Uterus (tissue), 4 donors: Measurements from ENCODE around the gene PDAP1. TPM values are rescaled to one million over a fixed set of nuclear protein-coding genes. Genes with fewer than 3 reads are reported as not detected.

Source experiments
- DNase-seq, 2 donors: peaks; one replicate each; pipeline ENCODE4 v3.0.0-alpha.2; 2019 to 2020
- H3K27ac ChIP-seq, 2 donors: fragments of 200-600 bp; sonication (generic); 1 replicate in 1 of 2; 2 replicates in 1 of 2; pipeline ENCODE4 v1.5.1; 2016 to 2018
- H3K27me3 ChIP-seq, 2 donors: fragments of 200-600 bp; sonication (generic); one replicate each; pipeline ENCODE4 v1.5.1; 2018 to 2019; ENCODE audit warnings: control low read depth in 1 of 2
- H3K36me3 ChIP-seq, 2 donors: fragments of 200-600 bp; sonication (generic); one replicate each; pipeline ENCODE4 v1.5.1; 2019; ENCODE audit warnings: control low read depth in 1 of 2
- H3K4me1 ChIP-seq, 2 donors: fragments of 200-600 bp; sonication (generic); one replicate each; pipeline ENCODE4 v1.5.1; 2018 to 2019; ENCODE audit warnings: control low read depth in 1 of 2
- H3K4me3 ChIP-seq, 2 donors: fragments of 200-600 bp; sonication (generic); 1 replicate in 1 of 2; 2 replicates in 1 of 2; pipeline ENCODE4 v1.5.1; 2018 to 2019; ENCODE audit warnings: mild to moderate bottlenecking in 1 of 2
- H3K9me3 ChIP-seq, 2 donors: fragments of 200-600 bp; sonication (generic); one replicate each; pipeline ENCODE4 v1.5.1; 2019; ENCODE audit warnings: control low read depth in 1 of 2
- POLR2A ChIP-seq, 2 donors: fragments of 450-650 bp; IDR thresholded peaks; one replicate each; pipeline ENCODE4 v1.6.1; 2016; ENCODE audit warnings: antibody characterized with exemption in 2 of 2, mild to moderate bottlenecking in 1 of 2, moderate library complexity in 1 of 2
- intact Hi-C: fragments of 100-400 bp; cut with DNase I; formaldehyde crosslinking; loops from one replicate; pipeline ENCODE4 v1.15.1; 2023; ENCODE audit warnings: low total_unique reads
- total RNA-seq, 4 donors: library from RNA; depleted of rRNA in 3 of 4; stranded (reverse); fragments of >200 nt in 3 of 4; gene quantifications; one replicate each; pipeline versions ENCODE4 v1.1.0 to v1.2.4, GENCODE V29; 2014 to 2023
- TF ChIP-seq, protein P1 (sequence below), 4 experiments: fragments of 200-600 bp in 2 of 4; fragments of 450-650 bp in 2 of 4; sonication (generic) in 2 of 4; IDR thresholded peaks; one replicate each; pipeline ENCODE4 v1.5.1; 2016 to 2019; ENCODE audit warnings: antibody characterized with exemption in 4 of 4, mild to moderate bottlenecking in 2 of 4, moderate library complexity in 1 of 4
- donor health status: DM: yes; HTN: yes; CAD: no.

PDAP1 gene
- total RNA-seq, 4 donors from 2014 or later: 39.9 to 185 (median 72.1) TPM

- Histone ChIP-seq H3K9me3 (no peaks in the 10 kb centered on the region), H3K27me3 (no peaks in the 10 kb centered on the region)
- DNase-seq: peak; percentile 63 to 78
Measured at GRCh38 chr7:99375070-99375807, 33.2 kb downstream of the PDAP1 start.

DNA sequence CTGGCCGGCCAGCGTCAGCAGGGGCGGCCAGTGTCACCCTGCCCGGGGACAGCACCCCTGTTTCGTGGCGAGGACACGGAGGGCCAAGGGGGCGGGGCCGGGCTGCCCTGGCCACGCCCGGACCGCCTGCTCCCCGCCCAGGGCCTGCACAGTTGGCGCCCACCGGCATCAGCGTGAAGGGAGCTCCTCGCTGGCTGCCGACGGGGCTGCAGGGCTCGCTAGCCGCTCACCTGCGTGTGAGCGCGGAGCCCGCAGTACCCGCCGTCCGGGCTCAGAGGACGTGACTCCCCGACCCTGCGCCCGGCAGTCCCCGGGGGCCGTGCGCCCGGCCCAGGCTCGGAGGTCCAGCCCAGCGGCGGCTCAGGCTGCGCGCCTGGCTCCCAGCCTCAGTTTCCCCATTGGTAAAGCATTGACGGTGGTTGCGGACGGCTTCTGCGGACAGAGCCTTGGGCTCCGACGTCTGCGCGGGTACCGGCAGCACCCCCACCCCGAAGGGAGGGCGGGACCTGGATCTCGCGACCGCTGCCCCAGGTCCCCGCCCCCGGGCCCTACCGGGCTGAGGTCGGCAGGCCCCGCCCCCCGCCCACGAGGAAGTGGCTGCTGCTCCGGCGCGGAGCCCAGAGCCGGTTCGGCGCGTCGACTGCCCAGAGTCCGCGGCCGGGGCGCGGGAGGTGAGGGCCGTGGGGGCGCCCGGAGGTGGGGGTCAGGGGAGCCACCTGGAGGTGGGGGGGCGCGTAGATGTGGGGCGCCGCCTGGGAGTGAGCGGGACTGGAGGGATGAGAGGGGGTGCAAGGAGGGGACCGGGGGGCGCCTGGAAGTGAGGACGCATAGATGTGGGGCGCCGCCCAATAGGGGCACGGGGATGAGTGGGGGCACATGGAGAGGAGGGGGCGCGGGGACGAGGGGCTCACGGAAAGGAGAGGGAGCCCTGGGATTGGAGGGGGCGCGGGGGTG lies 34.0 kb downstream of the PDAP1 start, which contains the start of gene ARPC1B:
Gene ARPC1B, plus strand, starts transcription at position 620 of the 954 bp plus-strand sequence. CDS start 10,985 bp downstream, outside the sequence.
- peak in 1 of 2 donors; percentile 38 for TF ChIP-seq POLR2A (IDR thresholded peaks at IDR 0.05)
- TF ChIP-seq, protein P1, sequence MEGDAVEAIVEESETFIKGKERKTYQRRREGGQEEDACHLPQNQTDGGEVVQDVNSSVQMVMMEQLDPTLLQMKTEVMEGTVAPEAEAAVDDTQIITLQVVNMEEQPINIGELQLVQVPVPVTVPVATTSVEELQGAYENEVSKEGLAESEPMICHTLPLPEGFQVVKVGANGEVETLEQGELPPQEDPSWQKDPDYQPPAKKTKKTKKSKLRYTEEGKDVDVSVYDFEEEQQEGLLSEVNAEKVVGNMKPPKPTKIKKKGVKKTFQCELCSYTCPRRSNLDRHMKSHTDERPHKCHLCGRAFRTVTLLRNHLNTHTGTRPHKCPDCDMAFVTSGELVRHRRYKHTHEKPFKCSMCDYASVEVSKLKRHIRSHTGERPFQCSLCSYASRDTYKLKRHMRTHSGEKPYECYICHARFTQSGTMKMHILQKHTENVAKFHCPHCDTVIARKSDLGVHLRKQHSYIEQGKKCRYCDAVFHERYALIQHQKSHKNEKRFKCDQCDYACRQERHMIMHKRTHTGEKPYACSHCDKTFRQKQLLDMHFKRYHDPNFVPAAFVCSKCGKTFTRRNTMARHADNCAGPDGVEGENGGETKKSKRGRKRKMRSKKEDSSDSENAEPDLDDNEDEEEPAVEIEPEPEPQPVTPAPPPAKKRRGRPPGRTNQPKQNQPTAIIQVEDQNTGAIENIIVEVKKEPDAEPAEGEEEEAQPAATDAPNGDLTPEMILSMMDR (IDR thresholded peaks at IDR 0.05): no peak
- H3K4me1 ChIP-seq: peaks cover 0 to 6% of the 10 kb centered on the region in 2 donors
- DNase-seq: peak; percentile 69 to 75

More at GRCh38 chr7:99375070-99375807, 33.2 kb downstream of the PDAP1 start:
- H3K4me3 ChIP-seq: peak overlapping the region; percentile 73 to 74
- TF ChIP-seq POLR2A (IDR thresholded peaks at IDR 0.05): no peak
- H3K36me3 ChIP-seq: no peaks in the 10 kb centered on the region
- peak overlapping the region; percentile 78 to 79 for H3K27ac ChIP-seq
- peaks cover 0 to 6% of the 10 kb centered on the region in 2 donors for H3K4me1 ChIP-seq
- intact Hi-C loops: no loop called here

DNA sequence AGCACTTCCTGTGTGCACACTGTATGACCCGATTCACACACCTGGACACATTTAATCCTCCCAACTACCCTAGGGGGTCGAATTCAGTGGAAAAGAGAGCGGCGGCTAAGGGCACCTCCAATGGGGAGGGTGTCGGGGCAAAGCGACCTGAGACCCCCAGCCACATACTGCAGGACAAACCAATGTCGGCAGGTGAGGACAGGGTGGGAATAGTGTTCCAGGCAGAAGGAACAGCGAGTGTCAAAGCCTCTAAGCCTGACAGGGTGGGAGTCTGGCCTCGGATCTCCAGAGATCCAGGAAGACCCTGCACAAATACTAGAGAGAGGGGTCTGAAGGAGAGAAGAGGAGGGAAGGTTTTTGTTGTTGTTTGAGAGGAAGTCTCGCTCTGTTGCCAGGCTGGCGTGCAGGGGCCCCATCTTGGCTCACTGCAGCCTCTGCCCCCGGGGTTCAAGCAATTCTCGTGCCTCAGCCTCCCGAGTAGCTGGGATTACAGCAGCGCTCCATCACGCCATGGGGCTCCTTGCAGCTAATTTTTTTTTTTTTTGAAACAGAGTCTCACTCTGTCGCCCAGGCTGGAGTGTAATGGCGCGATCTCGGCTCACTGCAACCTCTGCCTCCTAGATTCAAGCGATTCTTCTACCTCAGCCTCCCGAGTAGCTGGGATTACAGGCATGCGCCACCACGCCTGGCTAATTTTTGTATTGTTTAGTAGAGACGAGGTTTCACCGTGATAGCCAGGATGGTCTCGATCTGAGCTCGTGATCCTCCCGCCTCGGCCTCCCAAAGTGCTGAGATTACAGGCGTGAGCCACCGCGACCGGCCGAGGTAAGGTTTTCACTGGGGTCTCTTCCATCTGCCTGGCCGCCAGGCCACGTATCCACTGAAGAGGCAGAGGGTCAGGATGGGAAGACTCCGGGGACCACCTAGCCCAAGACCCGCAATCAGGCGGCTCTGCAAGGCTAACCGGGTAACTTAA lies 35.0 kb downstream of the PDAP1 start:
- Histone ChIP-seq H3K36me3 (no peaks in the 10 kb centered on the region), H3K9me3 (no peaks in the 10 kb centered on the region), H3K4me1 (no peaks in the 10 kb centered on the region), H3K27ac (peak overlapping the region; percentile 78 to 79), H3K27me3 (no peaks in the 10 kb centered on the region), H3K4me3 (peak overlapping the region; percentile 73 to 74)
- intact Hi-C loops: no loop called here
- DNase-seq: no peak
- TF ChIP-seq, protein P1 (IDR thresholded peaks at IDR 0.05): no peak
- TF ChIP-seq POLR2A (IDR thresholded peaks at IDR 0.05): no peak

More for the DNA sequence above, 34.0 kb downstream of the PDAP1 start, which contains the start of gene ARPC1B:
- no peaks in the 10 kb centered on the region for H3K27me3 ChIP-seq
- intact Hi-C loops: no loop called here
- no peaks in the 10 kb centered on the region for H3K9me3 ChIP-seq
- no peaks in the 10 kb centered on the region for H3K36me3 ChIP-seq
- peak within 1 kb of the TSS; percentile 78 to 79 for H3K27ac ChIP-seq
- H3K4me3 ChIP-seq: peak within 1 kb of the TSS; percentile 73 to 74

DNA sequence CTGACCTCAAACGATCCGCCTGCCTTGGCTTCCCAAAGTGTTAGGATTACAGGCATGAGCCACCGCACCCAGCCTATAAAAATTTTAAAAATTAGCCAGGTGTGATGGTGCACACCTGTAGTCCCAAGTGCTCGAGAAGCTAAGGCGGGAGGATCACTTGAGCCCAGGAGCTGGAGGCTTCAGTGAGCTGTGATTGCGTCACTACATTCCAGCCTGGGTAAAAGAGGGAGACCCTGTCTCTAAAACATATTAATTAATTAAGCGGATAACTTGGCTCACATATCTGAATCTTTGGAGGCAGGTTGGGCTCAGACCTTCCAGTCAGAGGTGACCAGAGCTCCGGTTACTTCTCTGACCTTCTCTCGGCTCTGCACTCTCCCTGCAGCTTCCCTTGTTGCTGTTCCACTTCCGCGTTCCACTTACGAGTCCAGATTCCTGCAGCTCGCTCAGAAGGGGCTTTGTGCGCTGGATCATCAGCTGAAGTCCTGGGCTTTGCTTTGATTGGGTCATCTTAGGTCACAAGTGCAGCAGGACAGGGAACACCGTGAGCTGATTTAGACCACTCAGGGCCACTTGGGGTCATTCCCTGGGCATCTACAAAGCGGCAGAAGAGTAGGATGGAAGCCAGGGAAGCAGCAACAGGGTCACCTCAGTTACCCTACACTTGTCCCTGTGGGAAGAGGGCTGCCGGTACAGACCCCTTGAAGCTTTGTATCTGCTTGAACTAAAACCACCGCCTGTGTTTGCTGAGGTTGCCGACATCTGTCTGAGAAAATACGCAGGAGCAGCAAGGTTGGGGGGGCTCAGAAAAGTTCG lies 35.9 kb downstream of the PDAP1 start:
- Histone ChIP-seq H3K27ac (peak overlapping the region; percentile 3 to 47), H3K4me3 (no peak overlapping the region), H3K4me1 (no peaks in the 10 kb centered on the region), H3K27me3 (no peaks in the 10 kb centered on the region), H3K9me3 (no peaks in the 10 kb centered on the region), H3K36me3 (no peaks in the 10 kb centered on the region)
- intact Hi-C loops: no loop called here
- TF ChIP-seq, protein P1 (IDR thresholded peaks at IDR 0.05): no peak
- TF ChIP-seq POLR2A (IDR thresholded peaks at IDR 0.05): no peak
- no peak for DNase-seq
